Panc1 (cell line): ENCODE measurements around the gene SHROOM2. TPM values are rescaled to one million over a fixed set of nuclear protein-coding genes. Genes with fewer than 3 reads are reported as not detected.

Experiments
- ATAC-seq: fragments of 200-7000 bp; cut with Tn5 transposase; 2 replicates; pipeline ENCODE4 v1.9.1; 2020; ENCODE audit warnings: mild to moderate bottlenecking, moderate library complexity
- BruUV-seq: library from RNA; stranded (reverse); fragments of 400-500 nt; replicated peaks from 2 replicates; lab custom pipeline; 2021; lab: Mats Ljungman, UMichigan
- CTCF ChIA-PET: fragments of 300-600 bp; sonication (Branson Sonifier 250); formaldehyde crosslinking; loops from one replicate; lab custom pipeline; 2022; ENCODE audit warnings: antibody characterized with exemption; lab: Charles Lee
- POLR2A ChIA-PET: fragments of 300-600 bp; sonication (Branson Sonifier 250); formaldehyde crosslinking; loops from one replicate; lab custom pipeline; 2022; ENCODE audit warnings: antibody characterized with exemption; lab: Charles Lee
- DNase-seq: peaks from one replicate; pipeline ENCODE4 v3.0.0-alpha.2; 2010; ENCODE audit warnings: low read depth, low spot score
- H3K27ac ChIP-seq: 2 replicates; pipeline ENCODE4 v1.5.1; 2011; ENCODE audit warnings: mild to moderate bottlenecking, low read length, inconsistent platforms
- H3K27me3 ChIP-seq: fragments of 200-500 bp; sonication (Bioruptor generic); 2 replicates; pipeline ENCODE4 v1.6.0; 2014; ENCODE audit warnings: low read length, inconsistent platforms; ENCODE audit not compliant: control insufficient read depth, insufficient read depth
- H3K36me3 ChIP-seq: fragments of 200-500 bp; sonication (Bioruptor generic); 2 replicates; pipeline ENCODE4 v1.5.1; 2014; ENCODE audit warnings: inconsistent platforms, mild to moderate bottlenecking, low read length, moderate library complexity; ENCODE audit not compliant: control insufficient read depth, insufficient read depth
- H3K4me1 ChIP-seq: 2 replicates; pipeline ENCODE4 v1.5.1; 2011; ENCODE audit warnings: inconsistent platforms, mild to moderate bottlenecking, low read length, moderate library complexity; ENCODE audit not compliant: control insufficient read depth, insufficient read depth
- H3K4me3 ChIP-seq, 2 experiments: 2 replicates each; pipeline ENCODE4 v1.5.1; 2011 to 2012; ENCODE audit warnings: low read depth in 2 of 2, low read length in 2 of 2, mild to moderate bottlenecking in 2 of 2, inconsistent platforms in 1 of 2, moderate library complexity in 1 of 2
- H3K9me3 ChIP-seq: fragments of 200-500 bp; sonication (Bioruptor generic); 2 replicates; pipeline ENCODE4 v1.5.1; 2014; ENCODE audit warnings: low read depth, mild to moderate bottlenecking, inconsistent platforms, low read length, moderate library complexity; ENCODE audit not compliant: control insufficient read depth, insufficient read depth
- POLR2AphosphoS5 ChIP-seq: IDR thresholded peaks from 2 replicates; pipeline ENCODE4 v1.6.1; 2012; ENCODE audit warnings: mild to moderate bottlenecking, low read depth, low read length, moderate library complexity
- SIN3A ChIP-seq: IDR thresholded peaks from 2 replicates; pipeline ENCODE4 v1.6.1; 2012; ENCODE audit warnings: low read depth, mild to moderate bottlenecking, low read length, moderate library complexity, borderline replicate concordance; ENCODE audit not compliant: insufficient read depth
- TCF7L2 ChIP-seq: IDR thresholded peaks from 2 replicates; pipeline ENCODE4 v1.6.1; 2011; ENCODE audit warnings: mild to moderate bottlenecking, low read depth, low read length, inconsistent platforms
- in situ Hi-C: cut with HindIII; loops from 2 replicates; pipeline ENCODE4 v1.10.0; 2016; ENCODE audit warnings: low sequenced_read_pairs, low pct_unique_long_range_greater_than_20kb
- intact Hi-C: fragments of 100-400 bp; cut with micrococcal nuclease; formaldehyde crosslinking; loops from one replicate; pipeline ENCODE4 v1.10.0; 2022; ENCODE audit not compliant: unreplicated experiment
- total RNA-seq: library from RNA; stranded (reverse); gene quantifications from one replicate; pipeline ENCODE4 v1.2.1, GENCODE V29; 2021; ENCODE audit not compliant: unreplicated experiment
- TF ChIP-seq, protein P1 (sequence below), 2 experiments: IDR thresholded peaks; 2 replicates each; pipeline ENCODE4 v1.6.1; 2011 to 2012; ENCODE audit warnings: low read depth in 2 of 2, control low read depth in 1 of 2, low read length in 1 of 2, mild to moderate bottlenecking in 1 of 2, moderate library complexity in 1 of 2; ENCODE audit not compliant: insufficient read depth in 1 of 2
- TF ChIP-seq, protein P2 (sequence below): fragments of 450-650 bp; IDR thresholded peaks from 2 replicates; pipeline ENCODE4 v1.5.1; 2017; ENCODE audit warnings: mild to moderate bottlenecking

The SHROOM2 gene
- total RNA-seq, 1 experiment from 2014 or later, result 0.72 TPM

DNA sequence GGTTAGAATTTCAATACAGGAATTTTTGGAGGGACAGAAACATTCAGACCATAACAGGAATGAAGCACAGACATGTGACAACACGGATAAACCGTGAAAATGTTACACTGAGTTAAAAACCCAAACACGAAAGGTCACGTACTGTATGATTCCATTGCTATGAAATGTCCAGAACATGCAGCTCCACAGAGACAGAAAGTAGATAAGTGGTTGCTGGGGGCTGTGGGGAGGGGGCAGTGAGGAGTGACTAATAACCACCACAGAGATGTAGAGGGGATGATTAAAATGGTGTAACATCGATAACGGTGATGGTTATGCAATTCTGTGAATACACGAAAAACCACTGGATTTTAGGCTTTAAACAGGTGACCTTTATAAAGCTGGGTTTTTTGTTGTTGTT is 28.9 kb upstream of the SHROOM2 start:
- in situ Hi-C loops (no loop called here), intact Hi-C loops (no loop called here)
- DNase-seq, result no peak
- no peak for ATAC-seq
- Histone ChIP-seq H3K27ac (no peak overlapping the region), H3K4me1 (no peaks in the 10 kb centered on the region), H3K4me3 (no peak overlapping the region), H3K9me3 (no peaks in the 10 kb centered on the region), H3K27me3 (no peaks in the 10 kb centered on the region), H3K36me3 (no peaks in the 10 kb centered on the region)
- ChIA-PET POLR2A (no interaction called here), CTCF (no interaction called here)
- TF ChIP-seq, protein P1, sequence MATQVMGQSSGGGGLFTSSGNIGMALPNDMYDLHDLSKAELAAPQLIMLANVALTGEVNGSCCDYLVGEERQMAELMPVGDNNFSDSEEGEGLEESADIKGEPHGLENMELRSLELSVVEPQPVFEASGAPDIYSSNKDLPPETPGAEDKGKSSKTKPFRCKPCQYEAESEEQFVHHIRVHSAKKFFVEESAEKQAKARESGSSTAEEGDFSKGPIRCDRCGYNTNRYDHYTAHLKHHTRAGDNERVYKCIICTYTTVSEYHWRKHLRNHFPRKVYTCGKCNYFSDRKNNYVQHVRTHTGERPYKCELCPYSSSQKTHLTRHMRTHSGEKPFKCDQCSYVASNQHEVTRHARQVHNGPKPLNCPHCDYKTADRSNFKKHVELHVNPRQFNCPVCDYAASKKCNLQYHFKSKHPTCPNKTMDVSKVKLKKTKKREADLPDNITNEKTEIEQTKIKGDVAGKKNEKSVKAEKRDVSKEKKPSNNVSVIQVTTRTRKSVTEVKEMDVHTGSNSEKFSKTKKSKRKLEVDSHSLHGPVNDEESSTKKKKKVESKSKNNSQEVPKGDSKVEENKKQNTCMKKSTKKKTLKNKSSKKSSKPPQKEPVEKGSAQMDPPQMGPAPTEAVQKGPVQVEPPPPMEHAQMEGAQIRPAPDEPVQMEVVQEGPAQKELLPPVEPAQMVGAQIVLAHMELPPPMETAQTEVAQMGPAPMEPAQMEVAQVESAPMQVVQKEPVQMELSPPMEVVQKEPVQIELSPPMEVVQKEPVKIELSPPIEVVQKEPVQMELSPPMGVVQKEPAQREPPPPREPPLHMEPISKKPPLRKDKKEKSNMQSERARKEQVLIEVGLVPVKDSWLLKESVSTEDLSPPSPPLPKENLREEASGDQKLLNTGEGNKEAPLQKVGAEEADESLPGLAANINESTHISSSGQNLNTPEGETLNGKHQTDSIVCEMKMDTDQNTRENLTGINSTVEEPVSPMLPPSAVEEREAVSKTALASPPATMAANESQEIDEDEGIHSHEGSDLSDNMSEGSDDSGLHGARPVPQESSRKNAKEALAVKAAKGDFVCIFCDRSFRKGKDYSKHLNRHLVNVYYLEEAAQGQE (IDR thresholded peaks at IDR 0.05; ENCODE audit: insufficient read depth in 1 of 2, low read depth in 2 of 2, low read length in 1 of 2), result no peak
- TF ChIP-seq SIN3A (no peak), TCF7L2 (no peak), POLR2AphosphoS5 (no peak)
- TF ChIP-seq, protein P2, sequence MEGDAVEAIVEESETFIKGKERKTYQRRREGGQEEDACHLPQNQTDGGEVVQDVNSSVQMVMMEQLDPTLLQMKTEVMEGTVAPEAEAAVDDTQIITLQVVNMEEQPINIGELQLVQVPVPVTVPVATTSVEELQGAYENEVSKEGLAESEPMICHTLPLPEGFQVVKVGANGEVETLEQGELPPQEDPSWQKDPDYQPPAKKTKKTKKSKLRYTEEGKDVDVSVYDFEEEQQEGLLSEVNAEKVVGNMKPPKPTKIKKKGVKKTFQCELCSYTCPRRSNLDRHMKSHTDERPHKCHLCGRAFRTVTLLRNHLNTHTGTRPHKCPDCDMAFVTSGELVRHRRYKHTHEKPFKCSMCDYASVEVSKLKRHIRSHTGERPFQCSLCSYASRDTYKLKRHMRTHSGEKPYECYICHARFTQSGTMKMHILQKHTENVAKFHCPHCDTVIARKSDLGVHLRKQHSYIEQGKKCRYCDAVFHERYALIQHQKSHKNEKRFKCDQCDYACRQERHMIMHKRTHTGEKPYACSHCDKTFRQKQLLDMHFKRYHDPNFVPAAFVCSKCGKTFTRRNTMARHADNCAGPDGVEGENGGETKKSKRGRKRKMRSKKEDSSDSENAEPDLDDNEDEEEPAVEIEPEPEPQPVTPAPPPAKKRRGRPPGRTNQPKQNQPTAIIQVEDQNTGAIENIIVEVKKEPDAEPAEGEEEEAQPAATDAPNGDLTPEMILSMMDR, result no peak
- no TSS peak for BruUV-seq

DNA sequence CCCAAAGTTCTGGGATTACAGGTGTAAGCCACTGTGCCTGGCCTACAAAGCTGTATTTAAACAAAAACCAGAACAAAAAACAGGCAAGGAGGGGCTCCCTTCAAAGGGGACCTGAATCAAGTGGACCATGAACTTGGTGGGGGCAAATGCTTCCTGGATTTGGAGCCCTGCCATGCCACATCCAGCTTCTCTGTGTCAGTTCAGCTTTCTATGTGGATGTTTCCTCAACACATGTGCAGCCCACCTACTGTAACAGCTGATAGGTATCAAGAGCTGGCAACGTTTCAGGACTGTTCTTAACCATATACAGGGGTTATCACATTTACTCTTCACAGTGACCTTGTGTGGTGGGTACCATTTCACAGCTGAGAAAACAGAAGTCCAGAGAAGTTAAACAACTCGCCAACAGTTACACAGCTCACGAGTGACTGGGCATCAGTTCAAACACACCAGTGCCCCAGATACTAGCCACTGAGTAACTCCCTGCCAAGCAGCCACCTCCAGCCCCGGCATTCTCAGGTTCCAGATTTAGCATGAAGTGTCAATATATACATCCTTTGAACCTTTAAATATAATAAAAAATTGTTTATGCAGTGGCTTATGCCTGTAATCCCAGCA is 28.1 kb upstream of the SHROOM2 start:
- H3K9me3 ChIP-seq, result no peaks in the 10 kb centered on the region
- no TSS peak for BruUV-seq
- ChIA-PET POLR2A (no interaction called here), CTCF (no interaction called here)
- no peak overlapping the region for H3K27ac ChIP-seq
- no peak overlapping the region for H3K4me3 ChIP-seq
- H3K4me1 ChIP-seq, result no peaks in the 10 kb centered on the region
- H3K27me3 ChIP-seq, result no peaks in the 10 kb centered on the region
- ATAC-seq (no peak), DNase-seq (no peak)
- TF ChIP-seq, protein P1 (IDR thresholded peaks at IDR 0.05; ENCODE audit: insufficient read depth in 1 of 2, low read depth in 2 of 2, low read length in 1 of 2), result no peak
- TF ChIP-seq, protein P2, result no peak
- no peak for TF ChIP-seq SIN3A
- TF ChIP-seq POLR2AphosphoS5, result no peak
- no peak for TF ChIP-seq TCF7L2
- H3K36me3 ChIP-seq, result no peaks in the 10 kb centered on the region
- intact Hi-C loops, result no loop called here
- in situ Hi-C loops, result no loop called here
